GM18507 (cell line): ENCODE data around the gene ATP5PD.
A peak's percentile ranks its signal among the peaks of the same experiment; 100 is the strongest.
"Not testable (repeated sequence)": the region's sequence is repeated elsewhere in the genome, so short reads cannot be mapped to it uniquely, and the experiment has no call there.

ENCODE experiments used
- DNase-seq: peaks from one replicate; pipeline ENCODE4 v3.0.0; 2011; ENCODE audit warnings: low read depth; ENCODE audit not compliant: insufficient read length; ENCODE audit errors: extremely low spot score
- FAIRE-seq: peaks from 2 replicates; lab custom pipeline; 2011; peaks lifted over from hg19 to GRCh38; lab: Jason Lieb, UNC

ATP5PD gene

DNA sequence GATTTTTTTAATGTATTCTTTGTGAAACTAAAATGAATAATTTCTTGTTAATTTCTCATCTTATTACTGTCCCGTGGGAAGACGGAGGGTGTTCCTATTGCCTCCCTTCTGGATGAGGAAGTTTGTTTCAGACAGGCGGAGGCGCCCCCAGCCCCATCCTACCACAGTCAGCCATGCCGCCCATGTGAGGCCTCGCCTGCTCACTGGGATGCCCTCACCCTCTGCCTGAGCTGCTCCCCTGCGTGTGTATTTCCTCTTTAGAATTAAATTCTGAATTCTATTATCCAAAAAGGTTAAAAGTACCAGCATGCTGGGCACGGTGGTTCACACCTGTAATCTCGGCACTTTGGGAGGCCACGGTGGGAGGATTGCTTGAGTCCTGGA, 14.3 kb upstream of the ATP5PD start:
- FAIRE-seq (no peak), DNase-seq (no peak)

DNA sequence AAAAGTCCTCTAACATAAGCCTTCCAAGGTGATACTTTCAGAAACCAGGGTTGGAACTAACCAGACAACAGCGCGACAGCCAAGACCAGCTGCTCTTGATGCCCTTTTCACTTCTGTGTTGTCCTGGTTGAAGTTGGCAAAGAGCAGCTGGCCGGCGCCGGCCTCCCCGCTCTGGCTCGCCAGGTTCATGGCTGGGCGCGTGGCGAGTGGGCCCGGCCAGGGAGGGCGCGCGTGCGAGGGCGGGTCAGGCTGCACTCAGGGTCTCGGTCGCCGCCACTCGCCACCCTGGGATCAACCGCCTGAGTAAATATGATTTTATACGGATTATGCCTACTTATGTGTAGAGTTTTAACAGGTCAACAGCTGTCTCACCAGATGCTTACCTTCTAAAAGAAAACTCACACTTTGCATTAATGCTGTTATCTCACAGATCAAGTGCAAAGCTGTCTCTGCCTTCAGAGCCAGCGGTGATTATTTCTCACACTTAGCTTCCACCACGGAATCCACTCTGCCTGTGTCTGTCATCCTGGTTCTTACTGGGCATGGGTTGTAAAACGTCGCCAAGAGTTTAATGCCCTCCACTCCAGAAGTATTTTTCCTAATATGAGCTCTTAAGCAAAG, 13.8 kb upstream of the ATP5PD start:
- FAIRE-seq (no peak), DNase-seq (no peak)

DNA sequence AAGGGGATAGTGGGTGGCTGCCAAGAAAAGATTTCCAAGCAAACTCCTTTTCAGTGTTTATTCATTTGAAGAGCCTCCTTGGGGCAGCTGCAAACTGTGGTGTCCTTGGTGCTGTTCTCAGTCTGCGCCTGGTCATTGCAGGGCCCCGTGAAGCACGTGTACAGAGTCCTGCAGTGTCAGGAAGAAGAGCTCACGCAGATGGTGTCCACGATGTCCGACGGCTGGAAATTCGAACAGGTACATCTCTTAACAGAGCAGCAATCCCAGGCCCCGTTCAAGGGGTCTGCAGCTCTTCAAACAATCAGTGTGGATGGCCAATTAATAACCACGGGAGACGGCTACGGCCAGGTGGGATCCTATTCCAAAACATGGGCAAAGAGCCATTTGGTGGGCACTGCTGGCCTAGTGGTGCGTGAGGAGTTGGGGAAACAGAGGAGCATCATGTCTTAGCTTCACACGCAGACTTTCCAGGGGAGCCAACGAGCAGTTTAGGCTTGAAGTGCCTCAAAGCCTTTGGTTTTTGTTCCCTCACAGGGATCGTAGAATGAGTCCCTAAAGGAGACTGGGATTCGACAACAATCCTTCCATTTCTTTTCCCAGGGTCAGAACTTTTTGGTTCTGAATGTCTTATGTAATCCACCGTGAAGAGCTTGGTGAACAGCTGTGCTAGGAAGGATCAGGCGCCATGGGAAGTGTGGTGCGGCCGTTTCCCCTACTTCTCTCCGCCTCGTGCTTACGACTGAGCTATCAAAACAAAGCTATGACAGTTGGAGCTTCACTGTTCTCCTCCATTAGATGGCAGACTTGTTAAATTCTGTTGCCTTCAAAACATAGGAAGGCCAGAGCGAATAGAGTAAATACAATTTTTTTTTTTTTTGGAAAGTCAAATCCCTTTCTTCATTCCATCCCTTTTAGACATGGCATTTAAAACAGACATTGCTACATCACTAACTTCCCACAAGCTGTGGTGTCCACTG, 12.9 kb upstream of the ATP5PD start:
- FAIRE-seq, result peak; percentile 68

DNA sequence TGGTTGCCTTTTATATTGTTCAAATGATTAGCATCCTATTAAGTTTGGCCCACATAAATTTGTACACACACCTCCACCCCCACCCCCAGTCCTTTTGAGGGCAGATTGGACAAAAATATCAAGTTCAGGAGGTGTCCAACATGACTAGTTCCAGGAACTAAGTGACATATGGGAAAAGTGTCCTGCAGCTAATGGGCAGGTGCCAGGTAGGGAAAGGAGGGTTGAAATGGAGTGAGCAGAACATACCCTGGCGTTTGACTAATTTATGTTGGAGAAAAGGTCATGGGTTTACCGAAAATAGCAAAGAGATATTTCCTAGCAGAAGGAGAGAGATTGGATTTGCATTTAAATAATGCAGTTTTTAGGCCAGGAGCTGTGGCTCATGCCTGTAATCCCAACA, 5.2 kb upstream of the ATP5PD start:
- DNase-seq (no peak), FAIRE-seq (no peak)

More for the DNA sequence above, 12.9 kb upstream of the ATP5PD start:
- no peak for DNase-seq

DNA sequence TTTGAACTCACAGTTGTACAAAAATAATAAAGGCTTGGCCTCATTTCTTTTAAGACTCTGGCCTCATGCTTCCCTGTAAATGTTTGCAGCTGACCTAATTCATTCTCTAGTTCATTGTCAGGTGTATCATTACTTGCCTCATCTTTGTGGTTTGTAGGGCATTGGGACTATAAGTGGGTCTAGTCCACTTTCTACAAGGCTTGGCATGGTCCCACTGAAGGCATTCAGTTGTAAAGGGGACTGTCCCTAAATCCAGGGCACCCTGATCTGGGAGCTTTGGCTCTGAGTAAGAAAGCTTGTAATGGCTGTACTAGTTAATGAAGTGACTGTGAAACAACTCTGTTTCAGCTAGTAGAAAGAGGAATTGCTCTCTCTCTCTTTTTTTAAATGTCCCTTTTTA, 2.9 kb upstream of the ATP5PD start:
- FAIRE-seq (no peak), DNase-seq (no peak)

DNA sequence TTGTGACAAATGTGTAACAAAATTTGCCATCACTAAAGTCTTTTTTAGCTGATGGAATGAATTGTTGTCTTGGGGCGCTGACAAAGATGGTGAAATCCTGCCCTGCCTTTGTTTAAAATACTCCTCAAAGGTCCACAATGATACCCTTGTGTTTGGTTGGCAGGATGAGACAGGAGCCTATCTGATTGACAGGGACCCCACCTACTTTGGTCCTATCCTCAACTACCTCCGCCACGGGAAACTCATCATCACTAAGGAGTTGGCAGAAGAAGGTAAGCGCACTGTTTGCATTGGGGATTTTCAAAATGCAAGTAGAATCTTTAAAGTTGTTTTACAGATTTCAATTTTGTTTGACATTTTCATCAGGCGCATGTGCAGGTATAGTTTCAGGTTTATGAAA, 2.3 kb upstream of the ATP5PD start:
- no peak for FAIRE-seq
- DNase-seq, result no peak

DNA sequence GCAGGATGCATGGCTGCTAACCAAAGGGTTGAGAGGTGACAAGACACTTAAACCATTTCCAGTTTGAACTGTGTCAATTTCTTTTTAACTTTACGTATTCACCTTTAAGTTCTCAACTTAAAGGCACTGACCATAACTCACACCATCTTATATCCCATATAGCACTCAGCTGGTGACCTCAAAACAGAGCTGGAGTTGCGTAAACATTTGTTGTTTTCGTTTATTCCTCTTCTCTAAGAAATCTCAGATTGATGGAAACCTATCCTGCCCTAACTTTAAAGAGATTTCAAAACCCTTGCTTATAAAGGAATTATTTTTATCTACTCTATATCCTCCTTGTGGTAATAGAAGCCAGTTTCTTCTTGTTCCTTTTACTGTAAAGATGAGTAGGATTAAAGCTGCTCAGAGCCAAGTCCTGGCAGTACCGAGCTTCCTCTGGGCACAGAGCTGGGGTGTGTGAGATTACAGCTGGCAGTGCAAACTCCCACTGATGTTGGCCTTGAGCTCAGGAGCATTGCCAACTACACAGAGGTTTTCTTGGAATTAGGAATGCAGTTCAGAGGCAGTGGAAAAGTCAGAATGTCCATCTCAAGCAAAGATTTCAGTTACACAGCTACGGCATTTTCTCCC, 1.6 kb upstream of the ATP5PD start:
- DNase-seq, result no peak
- FAIRE-seq, result no peak

DNA sequence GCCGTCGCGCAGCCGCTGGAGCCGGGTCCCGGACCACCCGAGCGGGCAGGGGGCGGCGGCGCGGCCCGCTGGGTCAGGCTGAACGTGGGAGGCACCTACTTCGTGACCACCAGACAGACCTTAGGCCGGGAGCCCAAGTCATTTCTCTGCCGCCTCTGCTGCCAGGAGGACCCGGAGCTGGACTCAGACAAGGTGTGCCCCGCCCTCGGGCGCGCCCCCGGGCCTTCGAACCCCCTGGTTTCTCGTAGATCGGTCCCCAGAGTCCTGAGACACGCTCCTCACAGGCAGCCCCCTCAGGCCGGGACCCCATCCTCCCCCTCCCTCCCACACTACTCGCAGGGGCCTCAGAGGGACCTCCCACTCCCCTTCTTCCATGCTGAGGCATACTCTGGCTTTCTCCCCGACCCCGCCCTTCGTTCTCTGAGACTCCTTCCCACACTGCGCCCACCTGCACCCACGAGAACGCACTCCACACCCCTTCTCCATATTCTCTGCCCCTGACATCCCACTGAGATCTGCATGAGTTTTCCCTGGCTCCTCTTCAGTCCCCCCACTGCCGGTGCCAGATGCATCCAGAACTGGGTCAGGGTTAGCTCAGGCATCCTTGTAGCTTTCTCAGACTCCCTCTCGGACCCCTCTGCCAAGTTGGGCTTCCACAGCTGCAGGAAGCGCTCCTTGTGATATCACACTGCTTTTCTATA, 779 bp upstream of the ATP5PD start:
- DNase-seq (no peak), FAIRE-seq (no peak)

DNA sequence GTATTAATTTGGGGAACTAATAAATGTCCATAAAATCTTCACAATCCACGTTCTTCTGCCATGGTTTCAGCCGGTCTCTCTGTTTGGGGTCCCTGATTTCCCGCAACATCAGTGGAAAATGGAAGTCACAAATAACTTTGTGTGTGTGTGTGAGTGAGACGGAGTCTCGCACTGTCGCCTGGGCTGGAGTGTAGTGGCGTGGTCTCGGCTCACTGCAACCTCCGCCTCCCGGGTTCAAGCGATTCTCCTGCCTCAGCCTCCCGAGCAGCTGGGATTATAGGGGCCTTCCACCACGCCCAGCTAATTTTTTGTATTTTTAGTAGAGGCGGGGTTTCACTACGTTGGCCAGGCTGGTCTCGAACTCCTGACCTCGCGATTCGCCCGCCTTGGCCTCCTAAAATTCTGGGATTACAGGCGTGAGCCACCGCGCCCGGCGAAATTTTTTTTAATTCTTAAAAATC, 793 bp downstream of the ATP5PD start:
- FAIRE-seq, DNase-seq: not testable (repeated sequence)

DNA sequence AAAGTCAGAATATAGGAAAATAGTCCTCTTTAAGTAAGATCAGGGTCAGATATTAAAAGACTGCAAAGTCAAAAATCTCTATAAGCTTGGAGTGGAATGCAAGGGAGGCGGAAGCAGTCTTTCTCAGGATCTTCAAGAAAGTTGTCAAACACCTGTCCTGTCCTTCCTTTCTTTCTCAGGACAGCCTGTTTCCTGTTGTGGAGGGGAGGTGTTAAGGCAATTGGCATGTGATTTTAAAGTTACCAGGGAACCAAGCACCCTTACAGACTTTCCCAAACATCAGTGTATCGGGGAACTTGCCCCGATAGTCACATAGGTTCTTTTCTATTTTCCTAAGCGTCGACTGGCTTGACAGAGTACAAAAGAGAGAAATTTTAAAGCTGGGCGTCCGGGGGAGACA, 2.1 kb downstream of the ATP5PD start:
- FAIRE-seq (no peak), DNase-seq (no peak)

DNA sequence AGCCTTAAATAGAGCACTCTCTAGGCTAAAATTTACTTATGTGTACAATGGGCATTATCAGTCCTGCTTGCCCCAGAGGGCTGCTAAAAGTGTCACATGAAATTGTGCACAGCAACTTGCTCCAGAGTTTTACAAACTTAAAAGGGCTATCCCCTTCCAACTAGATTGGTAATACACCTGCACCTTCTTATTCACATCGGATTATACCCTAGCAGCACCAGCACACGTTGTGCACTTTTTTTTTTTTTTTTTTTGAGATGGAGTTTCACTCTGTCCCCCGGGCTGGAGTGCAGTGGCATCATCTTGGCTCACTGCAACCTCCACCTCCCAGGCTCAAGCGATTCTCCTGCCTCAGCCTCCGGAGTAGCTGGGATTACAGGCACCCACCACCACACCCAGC, 3.0 kb downstream of the ATP5PD start:
- not testable (repeated sequence) for FAIRE-seq

DNA sequence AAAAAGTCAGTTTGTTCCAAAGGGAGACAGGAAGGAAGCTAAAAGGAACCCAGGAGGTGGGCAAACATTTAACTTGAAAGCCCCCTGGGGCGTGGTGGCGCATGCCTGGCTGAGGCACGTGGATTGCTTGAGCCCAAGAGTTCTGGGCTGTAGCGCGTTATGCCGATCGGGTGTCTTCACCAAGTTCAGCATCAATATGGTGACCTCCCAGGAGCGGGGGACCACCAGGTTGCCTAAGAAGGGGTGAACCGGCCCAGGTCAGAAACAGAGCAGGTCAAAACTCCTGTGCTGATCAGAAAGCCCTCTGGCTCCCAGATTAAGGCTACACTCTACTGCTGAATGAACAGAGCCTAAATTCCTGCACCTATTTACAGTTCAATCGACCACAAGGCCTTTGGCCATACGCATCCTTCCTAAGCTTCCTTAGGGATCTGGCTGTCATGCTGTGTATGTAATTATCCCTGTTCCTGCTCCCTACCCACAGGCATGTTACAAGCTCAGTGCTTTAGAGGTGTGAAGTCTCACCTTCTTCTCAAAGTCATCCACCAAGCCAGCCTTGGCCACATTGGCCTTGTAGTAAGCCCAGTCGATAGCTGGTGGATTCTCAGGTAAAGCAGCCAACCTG, 5.0 kb downstream of the ATP5PD start:
- FAIRE-seq, result no peak
- no peak for DNase-seq

More for the DNA sequence above, 3.0 kb downstream of the ATP5PD start:
- not testable (repeated sequence) for DNase-seq

DNA sequence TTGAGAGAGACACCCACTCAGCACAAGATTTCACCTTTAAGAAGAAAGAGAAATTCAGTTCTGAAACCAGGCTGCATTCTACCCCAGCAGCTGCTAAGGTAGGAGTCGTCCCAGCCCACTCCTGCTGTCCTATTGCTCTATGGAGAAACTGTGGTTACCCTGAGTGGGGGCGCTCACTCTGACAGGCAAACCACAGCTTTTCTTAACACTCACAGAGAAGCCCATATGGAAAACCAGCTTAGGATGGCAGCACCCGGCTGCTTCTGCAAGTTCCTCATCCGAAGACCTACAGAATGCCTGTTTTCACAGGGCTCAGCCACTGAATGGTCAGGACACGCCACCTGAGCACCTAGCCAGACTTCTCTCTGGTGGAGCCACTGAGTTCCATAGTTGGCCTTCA, 7.5 kb downstream of the ATP5PD start:
- FAIRE-seq, result no peak

DNA sequence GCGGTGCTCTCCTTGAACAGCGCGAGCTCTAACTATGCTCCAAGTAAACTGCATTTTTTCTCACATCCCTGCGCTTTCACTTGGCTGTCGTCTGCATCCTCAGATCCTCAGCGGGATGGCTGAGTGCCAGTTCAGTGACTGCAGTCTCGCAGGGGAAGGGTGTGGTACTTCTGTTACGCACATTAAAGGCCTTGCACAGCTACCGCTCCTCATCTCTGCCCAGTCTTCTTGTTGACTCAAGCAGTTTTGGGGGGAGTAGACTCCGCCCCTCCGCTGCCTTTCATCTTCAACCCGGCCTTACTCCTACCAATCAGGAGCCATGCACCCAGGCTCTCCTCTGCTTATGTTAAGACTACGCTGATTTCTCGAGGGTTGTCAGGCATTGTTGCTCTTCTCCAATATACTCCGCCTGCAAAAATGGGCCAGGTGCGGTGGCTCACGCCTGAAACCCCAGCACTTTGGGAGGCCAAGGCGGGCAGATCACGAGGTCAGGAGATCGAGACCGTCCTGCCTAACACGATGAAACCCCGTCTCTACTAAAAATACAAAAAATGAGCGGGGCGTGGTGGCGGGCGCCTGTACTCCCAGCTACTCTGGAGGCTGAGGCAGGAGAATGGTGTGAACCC, 10.0 kb downstream of the ATP5PD start:
- DNase-seq, result no peak
- no peak for FAIRE-seq

More for the DNA sequence above, 7.5 kb downstream of the ATP5PD start:
- DNase-seq, result no peak

DNA sequence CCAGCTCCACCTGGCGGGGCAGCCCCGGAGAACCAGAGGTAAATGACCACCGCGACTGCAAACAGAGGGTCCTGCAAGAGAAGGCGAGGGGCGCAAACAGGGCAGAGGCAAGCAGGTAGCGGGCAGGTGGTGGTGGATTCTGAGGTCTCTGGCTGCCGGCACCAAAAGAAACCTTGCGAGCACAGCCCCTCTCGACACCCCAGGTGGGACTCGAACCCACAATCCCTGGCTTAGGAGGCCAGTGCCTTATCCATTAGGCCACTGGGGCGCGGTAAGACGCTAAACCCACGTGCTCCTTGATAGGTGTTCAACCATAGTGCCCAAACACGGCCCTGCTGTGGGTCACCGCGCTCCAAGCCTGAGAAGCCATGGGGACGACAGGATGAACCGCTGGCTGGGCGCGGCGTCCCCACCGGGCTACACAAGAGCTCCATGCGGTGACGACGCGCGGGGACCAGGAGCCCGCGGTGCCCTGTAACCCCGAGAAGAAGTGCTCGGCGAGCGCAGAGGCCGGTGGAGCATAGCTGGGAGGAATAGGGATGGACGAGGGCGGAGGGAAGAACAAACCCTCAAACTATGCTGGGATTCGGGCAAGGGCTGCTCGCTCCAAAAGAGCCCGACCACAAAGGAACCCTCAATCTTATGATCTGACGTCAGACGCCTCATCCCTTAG, 12.4 kb downstream of the ATP5PD start:
- peak; percentile 67 for FAIRE-seq
- DNase-seq, result peak; percentile 53

DNA sequence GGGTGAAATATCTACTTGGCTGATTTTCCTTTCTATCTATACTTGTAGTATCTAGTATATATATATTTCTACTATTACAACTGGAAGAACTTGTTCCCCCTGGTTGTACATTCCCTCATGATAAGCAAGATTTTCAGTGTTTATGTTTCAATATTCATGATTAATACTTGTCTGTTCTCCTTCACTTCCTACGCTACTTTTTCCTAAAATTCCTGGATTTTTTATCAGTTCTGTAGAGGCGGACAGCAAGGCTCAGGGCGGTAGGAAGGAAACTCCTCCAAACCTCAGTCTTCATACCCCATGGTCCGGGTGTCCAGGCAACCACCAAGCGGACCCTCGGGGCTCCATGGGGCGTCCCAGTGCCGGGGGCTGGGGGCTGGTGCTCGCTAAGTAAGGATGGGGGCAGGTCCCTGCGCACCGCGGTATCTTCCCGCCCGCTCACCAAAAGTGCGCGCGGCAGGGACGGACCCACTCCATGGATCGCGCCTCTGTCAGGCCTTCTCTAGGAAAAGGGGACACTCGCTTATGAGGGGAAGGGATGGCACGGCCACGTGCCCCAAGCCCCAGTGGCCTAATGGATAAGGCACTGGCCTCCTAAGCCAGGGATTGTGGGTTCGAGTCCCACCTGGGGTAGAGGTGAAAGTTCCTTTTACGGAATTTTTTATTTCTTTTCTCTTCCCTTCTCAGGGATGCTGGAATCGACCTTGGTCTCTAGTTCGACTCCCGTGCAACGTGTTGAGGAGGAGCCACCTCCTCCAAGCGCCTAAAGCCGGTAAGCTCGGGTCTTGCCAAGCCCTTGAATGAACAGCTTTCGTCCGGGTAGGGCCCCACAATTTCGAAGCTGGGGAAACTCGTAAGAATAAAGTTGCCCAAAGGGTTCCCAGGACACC, 13.2 kb downstream of the ATP5PD start:
- peak; percentile 75 for FAIRE-seq
- DNase-seq, result peak; percentile 53

DNA sequence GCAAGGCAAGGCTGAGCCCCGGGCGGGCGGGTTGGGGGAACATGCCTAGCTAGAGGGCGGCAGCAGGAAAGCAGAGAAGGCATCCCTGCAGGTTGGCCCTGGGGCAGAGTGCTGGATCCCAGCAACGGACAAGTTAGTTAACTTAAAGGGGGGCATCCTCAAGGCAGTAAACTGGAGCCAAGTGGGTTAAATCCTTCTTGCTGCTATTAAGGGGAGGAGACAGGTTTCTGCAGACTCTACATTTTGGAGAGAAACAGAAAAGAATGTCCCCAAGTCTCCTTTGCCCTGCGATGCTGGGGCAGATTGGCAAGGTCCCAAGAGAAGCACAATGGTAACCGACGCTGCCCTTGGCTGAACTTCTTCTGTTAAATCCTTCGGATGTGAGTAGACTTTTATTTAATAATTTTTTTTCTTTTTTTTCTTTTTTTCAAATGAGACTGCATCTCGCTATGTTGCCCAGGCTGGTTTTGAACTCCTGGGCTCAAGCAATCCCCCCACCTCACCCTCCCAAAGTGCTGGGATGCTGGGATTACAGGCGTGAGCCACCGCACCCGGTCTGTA, 14.0 kb downstream of the ATP5PD start:
- DNase-seq, result no peak
- no peak for FAIRE-seq
